ENCODE data around the gene PLXNC1.

Gene PLXNC1

GRCh38 chr12:94204499-94205247 lies 56.3 kb downstream of the PLXNC1 start:
- no peak for DNase-seq (ENCODE audit: low read depth, low spot score)

- DNase-seq (ENCODE audit: low read depth, low spot score) = no peak
These were observed 57.4 kb downstream of the PLXNC1 start for GRCh38 chr12:94205822-94206221.

GRCh38 chr12:94206886-94207285 lies 58.5 kb downstream of the PLXNC1 start:
- no peak for DNase-seq (ENCODE audit: low read depth, low spot score)

GRCh38 chr12:94207467-94207848 lies 59.1 kb downstream of the PLXNC1 start:
- no peak for DNase-seq (ENCODE audit: low read depth, low spot score)

- no peak for DNase-seq (ENCODE audit: low read depth, low spot score)
These were observed 59.7 kb downstream of the PLXNC1 start for GRCh38 chr12:94207849-94208621.

GRCh38 chr12:94208622-94208966 lies 60.2 kb downstream of the PLXNC1 start:
- no peak for DNase-seq (ENCODE audit: low read depth, low spot score)

GRCh38 chr12:94209240-94209639 lies 60.9 kb downstream of the PLXNC1 start:
- DNase-seq (ENCODE audit: low read depth, low spot score) = no peak

- DNase-seq (ENCODE audit: low read depth, low spot score) = no peak
These were observed 62.6 kb downstream of the PLXNC1 start for GRCh38 chr12:94211021-94211420.

GRCh38 chr12:94218233-94218632 lies 69.9 kb downstream of the PLXNC1 start:
- no peak for DNase-seq (ENCODE audit: low read depth, low spot score)

- DNase-seq (ENCODE audit: low read depth, low spot score) = no peak
These were observed 71.4 kb downstream of the PLXNC1 start for GRCh38 chr12:94219622-94220302.

GRCh38 chr12:94220804-94221203 lies 72.4 kb downstream of the PLXNC1 start:
- DNase-seq (ENCODE audit: low read depth, low spot score) = no peak

- DNase-seq (ENCODE audit: low read depth, low spot score) = no peak
These were observed 74.1 kb downstream of the PLXNC1 start for GRCh38 chr12:94222351-94223084.

- no peak for DNase-seq (ENCODE audit: low read depth, low spot score)
These were observed 75.5 kb downstream of the PLXNC1 start for GRCh38 chr12:94223842-94224241.

GRCh38 chr12:94225506-94225905 lies 77.1 kb downstream of the PLXNC1 start:
- no peak for DNase-seq (ENCODE audit: low read depth, low spot score)

- no peak for DNase-seq (ENCODE audit: low read depth, low spot score)
These were observed 77.7 kb downstream of the PLXNC1 start for GRCh38 chr12:94225947-94226630.

GRCh38 chr12:94227066-94227465 lies 78.7 kb downstream of the PLXNC1 start:
- DNase-seq (ENCODE audit: low read depth, low spot score) = no peak

- no peak for DNase-seq (ENCODE audit: low read depth, low spot score)
These were observed 80.1 kb downstream of the PLXNC1 start for GRCh38 chr12:94228488-94228907.

- DNase-seq (ENCODE audit: low read depth, low spot score) = no peak
These were observed 81.5 kb downstream of the PLXNC1 start for GRCh38 chr12:94229902-94230301.

GRCh38 chr12:94230357-94230905 lies 82.1 kb downstream of the PLXNC1 start:
- no peak for DNase-seq (ENCODE audit: low read depth, low spot score)

GRCh38 chr12:94231709-94232108 lies 83.3 kb downstream of the PLXNC1 start:
- DNase-seq (ENCODE audit: low read depth, low spot score) = no peak

- no peak for DNase-seq (ENCODE audit: low read depth, low spot score)
These were observed 87.5 kb downstream of the PLXNC1 start for GRCh38 chr12:94235848-94236247.

Data from activated naive CD8-positive, alpha-beta T cell treated with anti-CD3 and anti-CD28 coated beads, Interleukin-2, amount 50 U/mL, for 16 hours (primary cell).